Smooth muscle cell (in vitro differentiated cells): ENCODE results near the gene REPS2. TPM values are rescaled to one million over a fixed set of nuclear protein-coding genes. Genes with fewer than 3 reads are reported as not detected.

ENCODE experiments used
- DNase-seq: peaks from one replicate; lab custom pipeline; 2025; ENCODE audit not compliant: unreplicated experiment; lab: John Stamatoyannopoulos, UW
- H2AFZ ChIP-seq: fragments of 200-600 bp; sonication (generic); 2 replicates; pipeline ENCODE4 v1.6.0; 2016; ENCODE audit warnings: antibody characterized with exemption, low read depth, mild to moderate bottlenecking
- H3F3A ChIP-seq: fragments of 200-600 bp; sonication (generic); 2 replicates; pipeline ENCODE4 v1.6.0; 2017; ENCODE audit warnings: antibody characterized with exemption, low read depth
- H3K27ac ChIP-seq: fragments of 200-600 bp; sonication (generic); 2 replicates; pipeline ENCODE4 v1.5.1; 2016; ENCODE audit warnings: low read depth, mild to moderate bottlenecking
- H3K27me3 ChIP-seq: fragments of 200-600 bp; sonication (generic); 2 replicates; pipeline ENCODE4 v1.6.1; 2016; ENCODE audit warnings: low read depth, mild to moderate bottlenecking
- H3K36me3 ChIP-seq: fragments of 200-600 bp; sonication (generic); 2 replicates; pipeline ENCODE4 v1.5.1; 2016; ENCODE audit warnings: low read depth
- H3K4me1 ChIP-seq: fragments of 200-600 bp; sonication (generic); 2 replicates; pipeline ENCODE4 v1.5.1; 2016; ENCODE audit warnings: low read depth
- H3K4me2 ChIP-seq: fragments of 200-600 bp; sonication (generic); 2 replicates; pipeline ENCODE4 v1.6.0; 2016; ENCODE audit warnings: mild to moderate bottlenecking
- H3K4me3 ChIP-seq: fragments of 200-600 bp; sonication (generic); 2 replicates; pipeline ENCODE4 v1.5.1; 2016; ENCODE audit warnings: mild to moderate bottlenecking
- H3K79me2 ChIP-seq: fragments of 200-600 bp; sonication (generic); 2 replicates; pipeline ENCODE4 v1.6.0; 2016; ENCODE audit warnings: low read depth, mild to moderate bottlenecking
- H3K9ac ChIP-seq: fragments of 200-600 bp; sonication (generic); 2 replicates; pipeline ENCODE4 v1.6.0; 2016; ENCODE audit warnings: low read depth
- H3K9me3 ChIP-seq: fragments of 200-600 bp; sonication (generic); replicated peaks from 2 replicates; pipeline ENCODE4 v1.5.1; 2016; ENCODE audit warnings: low read depth
- H4K20me1 ChIP-seq: fragments of 200-600 bp; sonication (generic); 2 replicates; pipeline ENCODE4 v1.6.0; 2016; ENCODE audit warnings: low read depth
- WGBS: methylation state at CpG from one replicate; pipeline ENCODE4 v1.1.7; 2016; ENCODE audit warnings: low lambda C conversion rate; 5-methylcytosine and 5-hydroxymethylcytosine counted together
- polyA plus RNA-seq: library from polyadenylated mRNA; unstranded; fragments of >200 nt; fragmentation: Nextera tagmentation; extraction: Ambion mirVana; gene quantifications from 2 replicates; pipeline ENCODE4 v1.2.1, GENCODE V29; 2016
- total RNA-seq: library from RNA; depleted of rRNA; stranded (reverse); fragments of >200 nt; gene quantifications from 2 replicates; pipeline ENCODE4 v1.2.3, GENCODE V29; 2014
- TF ChIP-seq, protein P1 (sequence below): fragments of 200-600 bp; sonication (generic); IDR thresholded peaks from 2 replicates; pipeline ENCODE4 v1.5.1; 2017; ENCODE audit warnings: borderline replicate concordance, mild to moderate bottlenecking, antibody characterized with exemption; ENCODE audit not compliant: insufficient read depth, poor library complexity, severe bottlenecking

The REPS2 gene
- total and polyA plus RNA-seq, 2 experiments from 2014 or later: 1.0 to 1.2 TPM

DNA sequence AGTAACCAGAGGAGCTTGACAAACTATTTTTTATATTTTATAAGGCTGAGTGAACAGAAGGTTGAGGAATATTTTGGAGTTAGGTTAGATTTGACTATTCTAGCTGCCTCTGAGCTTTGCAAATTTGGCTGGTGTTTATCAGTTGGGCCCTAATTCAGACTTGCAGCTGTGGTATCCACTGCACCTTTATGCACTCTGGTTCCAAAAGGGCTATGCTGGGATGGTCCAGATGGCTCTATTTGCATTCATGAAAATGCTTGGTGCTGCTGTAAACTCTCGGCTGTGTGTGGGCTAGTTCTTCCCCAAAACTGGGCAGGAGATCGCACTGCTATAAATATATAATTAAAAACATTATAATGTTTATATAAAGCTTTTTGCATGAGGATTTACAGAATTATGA is 106.3 kb downstream of the REPS2 start:
- Histone ChIP-seq H3F3A (no peaks in the 10 kb centered on the region), H3K4me1 (no peaks in the 10 kb centered on the region), H3K36me3 (no peaks in the 10 kb centered on the region), H4K20me1 (no peaks in the 10 kb centered on the region), H3K9ac (no peak overlapping the region), H3K4me3 (no peak overlapping the region), H3K27ac (no peak overlapping the region), H2AFZ (no peak overlapping the region), H3K79me2 (no peaks in the 10 kb centered on the region), H3K9me3 (no peaks in the 10 kb centered on the region), H3K4me2 (no peak overlapping the region), H3K27me3 (no peaks in the 10 kb centered on the region)
- TF ChIP-seq, protein P1, sequence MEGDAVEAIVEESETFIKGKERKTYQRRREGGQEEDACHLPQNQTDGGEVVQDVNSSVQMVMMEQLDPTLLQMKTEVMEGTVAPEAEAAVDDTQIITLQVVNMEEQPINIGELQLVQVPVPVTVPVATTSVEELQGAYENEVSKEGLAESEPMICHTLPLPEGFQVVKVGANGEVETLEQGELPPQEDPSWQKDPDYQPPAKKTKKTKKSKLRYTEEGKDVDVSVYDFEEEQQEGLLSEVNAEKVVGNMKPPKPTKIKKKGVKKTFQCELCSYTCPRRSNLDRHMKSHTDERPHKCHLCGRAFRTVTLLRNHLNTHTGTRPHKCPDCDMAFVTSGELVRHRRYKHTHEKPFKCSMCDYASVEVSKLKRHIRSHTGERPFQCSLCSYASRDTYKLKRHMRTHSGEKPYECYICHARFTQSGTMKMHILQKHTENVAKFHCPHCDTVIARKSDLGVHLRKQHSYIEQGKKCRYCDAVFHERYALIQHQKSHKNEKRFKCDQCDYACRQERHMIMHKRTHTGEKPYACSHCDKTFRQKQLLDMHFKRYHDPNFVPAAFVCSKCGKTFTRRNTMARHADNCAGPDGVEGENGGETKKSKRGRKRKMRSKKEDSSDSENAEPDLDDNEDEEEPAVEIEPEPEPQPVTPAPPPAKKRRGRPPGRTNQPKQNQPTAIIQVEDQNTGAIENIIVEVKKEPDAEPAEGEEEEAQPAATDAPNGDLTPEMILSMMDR: no peak
- 76% methylated on average over 2 of the region's 2 CpGs for WGBS
- DNase-seq: no peak

DNA sequence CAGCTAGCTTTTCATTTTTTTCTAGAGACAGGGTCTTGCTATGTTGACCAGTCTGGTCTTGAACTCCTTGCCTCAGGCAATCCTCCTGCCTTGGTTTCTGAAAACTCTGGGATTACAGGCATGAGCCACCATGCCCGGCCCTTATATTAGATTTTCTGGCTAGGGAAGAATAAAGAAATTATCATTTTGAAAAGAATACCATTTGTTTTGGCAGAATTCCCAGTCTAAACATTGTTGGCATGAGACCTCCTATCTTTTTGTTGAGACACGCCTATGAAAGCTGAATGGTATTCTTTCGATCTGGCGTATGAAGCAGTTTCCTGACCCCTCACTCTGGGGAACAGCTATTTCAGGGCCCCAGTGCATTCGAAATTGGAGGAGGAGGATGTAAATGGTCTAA is 107.0 kb downstream of the REPS2 start:
- Histone ChIP-seq H4K20me1 (no peaks in the 10 kb centered on the region), H3K4me1 (no peaks in the 10 kb centered on the region), H3K9me3 (no peaks in the 10 kb centered on the region), H2AFZ (no peak overlapping the region), H3K79me2 (no peaks in the 10 kb centered on the region), H3K4me3 (no peak overlapping the region), H3K27me3 (no peaks in the 10 kb centered on the region), H3F3A (no peaks in the 10 kb centered on the region), H3K36me3 (no peaks in the 10 kb centered on the region), H3K9ac (no peak overlapping the region), H3K27ac (no peak overlapping the region), H3K4me2 (no peak overlapping the region)
- TF ChIP-seq, protein P1: no peak
- no peak for DNase-seq
- 81% methylated on average over 5 of the region's 5 CpGs for WGBS

DNA sequence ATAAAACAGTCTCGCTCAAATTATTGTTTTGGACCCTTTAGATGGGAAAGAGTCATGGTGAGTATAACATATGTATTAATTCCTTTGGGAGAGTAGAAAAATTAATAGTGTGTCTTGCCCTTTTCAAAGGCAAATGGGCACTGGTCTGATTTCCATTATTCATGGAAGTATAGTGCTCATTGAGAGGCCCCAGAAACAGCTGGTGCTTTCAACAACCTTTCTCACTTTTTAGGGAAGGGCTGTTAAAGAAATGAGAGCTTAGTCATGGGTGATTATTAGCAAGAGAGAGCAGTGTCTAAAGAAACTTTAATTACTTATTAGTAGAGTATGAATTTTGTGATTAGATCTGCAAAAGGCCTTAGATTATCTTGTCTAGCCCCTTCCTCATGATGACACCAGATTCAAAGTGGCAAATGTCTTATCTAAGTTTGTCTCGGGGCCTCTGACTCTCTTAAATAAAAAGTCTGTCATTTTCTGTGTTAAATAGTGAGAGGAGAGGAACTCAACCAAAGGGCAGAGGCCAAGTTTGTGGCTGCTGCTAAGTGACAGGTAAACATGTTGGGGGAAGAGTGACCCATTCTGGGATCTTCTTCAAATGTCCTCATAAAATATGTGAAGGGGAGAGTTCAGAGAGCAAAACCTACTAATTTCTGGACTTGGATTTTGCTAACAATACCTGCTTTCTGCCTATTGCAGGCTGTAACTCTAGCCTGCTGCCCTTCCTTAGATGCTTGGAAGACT is 110.6 kb downstream of the REPS2 start:
- DNase-seq: no peak
- 70% methylated on average over 2 of the region's 2 CpGs for WGBS
- H4K20me1 ChIP-seq: no peaks in the 10 kb centered on the region

More for the DNA sequence above, 110.6 kb downstream of the REPS2 start:
- H3K4me1 ChIP-seq: no peaks in the 10 kb centered on the region
- no peak overlapping the region for H3K4me3 ChIP-seq
- no peak overlapping the region for H3K9ac ChIP-seq
- no peak overlapping the region for H3K27ac ChIP-seq
- no peak overlapping the region for H3K4me2 ChIP-seq
- H3K9me3 ChIP-seq: no peaks in the 10 kb centered on the region
- no peaks in the 10 kb centered on the region for H3K36me3 ChIP-seq
- TF ChIP-seq, protein P1: no peak
- no peaks in the 10 kb centered on the region for H3K27me3 ChIP-seq
- H3F3A ChIP-seq: no peaks in the 10 kb centered on the region
- H2AFZ ChIP-seq: no peak overlapping the region
- no peaks in the 10 kb centered on the region for H3K79me2 ChIP-seq
